Left lung (tissue), 10 donors: ENCODE measurements around the gene RAB43. TPM values are rescaled to one million over a fixed set of nuclear protein-coding genes. Genes with fewer than 3 reads are reported as not detected.
"Not testable (repeated sequence)": the region's sequence is repeated elsewhere in the genome, so short reads cannot be mapped to it uniquely, and the experiment has no call there.

Source experiments
- ATAC-seq: fragments of 200-7000 bp; cut with Tn5 transposase; one replicate; pipeline ENCODE4 v1.9.1; 2020; ENCODE audit warnings: moderate library complexity
- DNase-seq, 4 donors: peaks; one replicate each; pipeline ENCODE4 v3.0.0-alpha.2; 2013 to 2020
- H3K27ac ChIP-seq, 2 donors: fragments of 200-600 bp; sonication (generic) in 1 of 2; one replicate each; pipeline versions ENCODE4 v1.5.0 to v1.8.0; 2020 to 2021
- H3K27me3 ChIP-seq, 2 donors: fragments of 200-600 bp; sonication (generic) in 1 of 2; one replicate each; pipeline versions ENCODE4 v1.5.0 to v1.8.0; 2020 to 2021
- H3K36me3 ChIP-seq, 2 donors: fragments of 200-600 bp; sonication (generic) in 1 of 2; one replicate each; pipeline versions ENCODE4 v1.5.0 to v1.8.0; 2020 to 2021
- H3K4me1 ChIP-seq, 2 donors: fragments of 200-600 bp; one replicate each; pipeline ENCODE4 v1.8.0; 2021
- H3K4me3 ChIP-seq, 2 donors: fragments of 200-600 bp; sonication (generic) in 1 of 2; one replicate each; pipeline versions ENCODE4 v1.5.0 to v1.8.0; 2020 to 2021; ENCODE audit warnings: mild to moderate bottlenecking in 1 of 2
- H3K9me3 ChIP-seq, 2 donors: fragments of 200-600 bp; sonication (generic) in 1 of 2; one replicate each; pipeline versions ENCODE4 v1.5.0 to v1.8.0; 2020 to 2021
- CTCF ChIP-seq, 2 donors: fragments of 200-600 bp; sonication (generic) in 1 of 2; IDR thresholded peaks; one replicate each; pipeline versions ENCODE4 v1.5.0 to v1.8.0; 2021; ENCODE audit warnings: antibody characterized with exemption in 2 of 2
- intact Hi-C, 2 donors: fragments of 100-400 bp; cut with DNase I; formaldehyde crosslinking; loops; one replicate each; pipeline versions ENCODE4 v1.11.2 to v1.14.2; 2022
- polyA plus RNA-seq, 6 donors: library from polyadenylated mRNA; unstranded; fragments of 120-200 nt; gene quantifications; one replicate each; pipeline ENCODE4 v1.2.1, GENCODE V29; 2013; ENCODE audit not compliant: insufficient read length in 6 of 6
- total RNA-seq, 2 donors: library from RNA; stranded (reverse); fragmentation: NEBNext Ultra II Directional; extraction: Animal tissue kit (Norgen Biotek cat#: 25700); gene quantifications; one replicate each; pipeline ENCODE4 v1.2.1, GENCODE V29; 2021
- donor health status: DM: no; HTN: yes; CAD: no.
- donor health status: DM: no; HTN: no; CAD: no.

Gene RAB43
- total and polyA plus RNA-seq, 8 donors, result 5.8 to 30.6 (median 10.2) TPM

- H3K4me1 ChIP-seq, result peaks cover 27 to 78% of the 10 kb centered on the region in 2 donors
- ATAC-seq, result no peak
- H3K4me3 ChIP-seq, result no peak overlapping the region
- no peaks in the 10 kb centered on the region for H3K27me3 ChIP-seq
- H3K27ac ChIP-seq, result peak overlapping the region in 1 of 2 donors; percentile 33
- no peak for TF ChIP-seq CTCF (IDR thresholded peaks at IDR 0.05)
- H3K9me3 ChIP-seq, result no peaks in the 10 kb centered on the region
- intact Hi-C loops, result no loop called here
- no peak for DNase-seq
- H3K36me3 ChIP-seq, result peaks cover 0 to 33% of the 10 kb centered on the region in 2 donors
Observed at GRCh38 chr3:129117134-129117533, 4.5 kb downstream of the RAB43 start.

DNA sequence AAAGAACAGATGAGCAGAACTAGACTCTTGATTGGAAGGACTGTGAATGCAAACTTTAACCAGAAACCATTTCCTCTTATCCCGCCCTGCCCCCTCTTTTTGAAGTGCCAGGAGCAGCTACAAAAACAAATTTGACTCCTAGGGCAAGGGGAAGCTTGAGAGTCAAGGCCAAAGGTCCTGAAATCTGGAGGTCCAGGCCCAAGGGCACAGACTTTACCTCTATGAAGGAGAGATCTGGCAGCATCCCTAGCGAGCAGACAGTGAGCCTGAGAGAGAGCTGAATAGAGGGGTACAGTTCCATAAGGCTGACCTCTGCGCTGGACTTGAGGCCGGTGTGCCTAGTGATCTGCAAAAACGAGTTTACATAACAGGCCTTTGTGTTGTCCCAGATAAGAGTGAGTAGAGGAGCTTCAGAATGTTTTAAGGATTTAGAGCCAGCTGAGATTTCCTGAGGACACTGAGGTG lies 5.1 kb downstream of the RAB43 start:
- Histone ChIP-seq H3K27ac (peak overlapping the region in 1 of 2 donors; percentile 33), H3K4me3 (no peak overlapping the region), H3K36me3 (peaks cover 0 to 39% of the 10 kb centered on the region in 2 donors), H3K4me1 (peaks cover 27 to 83% of the 10 kb centered on the region in 2 donors), H3K9me3 (no peaks in the 10 kb centered on the region), H3K27me3 (no peaks in the 10 kb centered on the region)
- no peak for TF ChIP-seq CTCF (IDR thresholded peaks at IDR 0.05)
- DNase-seq (no peak), ATAC-seq (no peak)
- intact Hi-C loops, result no loop called here

DNA sequence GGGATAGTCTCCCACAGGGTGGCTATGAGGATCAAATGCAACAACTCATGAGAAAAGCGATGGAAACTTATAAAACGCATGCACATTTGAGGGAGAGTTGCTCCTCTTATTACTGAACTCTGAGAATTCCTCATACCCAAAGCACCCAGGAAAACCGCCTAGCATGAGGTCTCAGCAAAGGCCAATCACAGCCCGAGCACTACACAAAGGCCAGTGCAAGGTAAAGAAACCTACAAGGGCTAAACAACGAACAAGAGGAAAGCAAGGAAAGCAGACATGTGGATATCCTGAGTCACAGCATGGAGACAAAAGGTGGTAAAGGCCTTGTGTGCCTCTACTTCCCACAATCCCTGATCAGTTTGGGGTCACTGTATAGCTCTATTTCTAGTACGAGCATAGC lies 7.1 kb downstream of the RAB43 start:
- peaks cover 0 to 51% of the 10 kb centered on the region in 2 donors for H3K36me3 ChIP-seq
- peaks cover 27 to 74% of the 10 kb centered on the region in 2 donors for H3K4me1 ChIP-seq
- no peaks in the 10 kb centered on the region for H3K9me3 ChIP-seq
- intact Hi-C loops, result no loop called here
- DNase-seq (no peak), ATAC-seq (no peak)
- no peak overlapping the region for H3K4me3 ChIP-seq
- no peaks in the 10 kb centered on the region for H3K27me3 ChIP-seq
- TF ChIP-seq CTCF (IDR thresholded peaks at IDR 0.05), result no peak
- H3K27ac ChIP-seq, result peak overlapping the region in 1 of 2 donors; percentile 3

- no peak overlapping the region for H3K27ac ChIP-seq
- H3K9me3 ChIP-seq, result no peaks in the 10 kb centered on the region
- intact Hi-C loops, result no loop called here
- H3K27me3 ChIP-seq, result no peaks in the 10 kb centered on the region
- H3K36me3 ChIP-seq, result peaks cover 0 to 48% of the 10 kb centered on the region in 2 donors
- H3K4me1 ChIP-seq, result peaks cover 15 to 55% of the 10 kb centered on the region in 2 donors
- no peak overlapping the region for H3K4me3 ChIP-seq
- TF ChIP-seq CTCF (IDR thresholded peaks at IDR 0.05), result no peak
- ATAC-seq (no peak), DNase-seq (no peak)
Observed at GRCh38 chr3:129112308-129113052, 9.1 kb downstream of the RAB43 start.

GRCh38 chr3:129111076-129111780 lies 10.4 kb downstream of the RAB43 start:
- ATAC-seq, H3K27ac ChIP-seq, H3K4me3 ChIP-seq, H3K27me3 ChIP-seq, intact Hi-C loops, DNase-seq, H3K9me3 ChIP-seq: not testable (repeated sequence)
- peaks cover 0 to 61% of the 10 kb centered on the region in 2 donors for H3K36me3 ChIP-seq
- H3K4me1 ChIP-seq, result peaks cover 5 to 54% of the 10 kb centered on the region in 2 donors
